GM21526 (cell line): Measurements from ENCODE around the gene FBXO21.

ENCODE experiments used
- ATAC-seq: cut with Tn5 transposase; IDR thresholded peaks from one replicate; pipeline ENCODE4 v1.9.1; 2021; ENCODE audit warnings: moderate library complexity; ENCODE audit not compliant: unreplicated experiment, low FRiP score

The FBXO21 gene

DNA sequence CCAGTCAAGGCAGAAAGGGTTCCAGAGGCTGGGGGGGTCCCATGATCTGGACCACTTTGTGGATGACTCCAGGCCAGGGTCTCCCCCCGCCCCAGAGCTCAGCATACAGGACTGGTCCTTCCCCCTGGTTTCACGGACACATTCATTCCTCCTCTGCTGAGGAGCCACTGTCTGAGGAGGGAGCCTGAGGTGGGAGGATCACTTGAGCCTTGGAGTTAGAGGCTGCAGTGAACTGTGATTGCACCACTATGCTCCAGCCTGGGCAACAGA, 97.8 kb downstream of the FBXO21 start:
- ATAC-seq, result no peak
